Left forelimb (tissue), 1 donor: ENCODE measurements around the gene GRB14.
"Not testable (repeated sequence)": the region's sequence is repeated elsewhere in the genome, so short reads cannot be mapped to it uniquely, and the experiment has no call there.

Source experiments
- DNase-seq: peaks from one replicate; pipeline ENCODE4 v3.0.0-alpha.2; 2018; ENCODE audit warnings: low spot score

Gene GRB14

GRCh38 chr2:164495491-164496223 is 125.6 kb downstream of the GRB14 start:
- DNase-seq: no peak

- DNase-seq: no peak
These were observed 135.7 kb downstream of the GRB14 start for GRCh38 chr2:164485541-164485940.

- no peak for DNase-seq
These were observed 141.8 kb downstream of the GRB14 start for GRCh38 chr2:164479460-164479859.

GRCh38 chr2:164478205-164478604 is 143.1 kb downstream of the GRB14 start:
- DNase-seq: no peak

- no peak for DNase-seq
These were observed 146.4 kb downstream of the GRB14 start for GRCh38 chr2:164474873-164475272.

GRCh38 chr2:164473021-164473420 is 148.3 kb downstream of the GRB14 start:
- DNase-seq: no peak

- DNase-seq: not testable (repeated sequence)
These were observed 156.2 kb downstream of the GRB14 start for GRCh38 chr2:164465047-164465446.

GRCh38 chr2:164464376-164464775 is 156.9 kb downstream of the GRB14 start:
- DNase-seq: no peak

GRCh38 chr2:164458792-164459191 is 162.5 kb downstream of the GRB14 start:
- no peak for DNase-seq

GRCh38 chr2:164457271-164457670 is 164.0 kb downstream of the GRB14 start:
- no peak for DNase-seq

GRCh38 chr2:164456619-164457018 is 164.7 kb downstream of the GRB14 start:
- DNase-seq: no peak

GRCh38 chr2:164453656-164454305 is 167.5 kb downstream of the GRB14 start:
- DNase-seq: no peak

- DNase-seq: no peak
These were observed 171.0 kb downstream of the GRB14 start for GRCh38 chr2:164450278-164450677.

- DNase-seq: no peak
These were observed 171.6 kb downstream of the GRB14 start for GRCh38 chr2:164449706-164450105.

GRCh38 chr2:164447660-164448059 is 173.6 kb downstream of the GRB14 start:
- no peak for DNase-seq
